Panc1 (cell line): ENCODE results near the gene PROM2.

Experiments used
- POLR2AphosphoS5 ChIP-seq: IDR thresholded peaks from 2 replicates; pipeline ENCODE4 v1.6.1; 2012; ENCODE audit warnings: mild to moderate bottlenecking, low read depth, low read length, moderate library complexity
- TF ChIP-seq, protein P1 (sequence below): fragments of 450-650 bp; IDR thresholded peaks from 2 replicates; pipeline ENCODE4 v1.5.1; 2017; ENCODE audit warnings: mild to moderate bottlenecking
- TF ChIP-seq, protein P2 (sequence below), 2 experiments: IDR thresholded peaks; 2 replicates each; pipeline ENCODE4 v1.6.1; 2011 to 2012; ENCODE audit warnings: low read depth in 2 of 2, control low read depth in 1 of 2, low read length in 1 of 2, mild to moderate bottlenecking in 1 of 2, moderate library complexity in 1 of 2; ENCODE audit not compliant: insufficient read depth in 1 of 2

DNA sequence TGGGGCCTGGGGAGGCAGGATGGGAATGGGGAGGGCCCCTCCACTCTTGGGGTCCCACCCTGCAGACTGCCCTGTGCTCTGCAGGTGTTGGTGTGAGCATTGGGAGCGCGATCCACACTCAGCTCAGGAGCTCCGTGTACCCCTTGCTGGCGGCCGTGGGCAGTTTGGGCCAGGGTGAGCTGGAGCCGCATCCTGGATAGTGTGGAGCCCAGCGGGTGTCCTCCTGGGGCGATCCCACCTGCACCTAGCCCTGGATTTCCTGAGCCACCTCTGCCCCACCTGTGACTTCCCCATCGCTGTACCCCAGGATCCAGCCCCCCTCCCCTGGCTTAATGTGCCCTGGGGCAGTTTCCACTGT is 2.6 kb downstream of the PROM2 start:
- TF ChIP-seq, protein P1, sequence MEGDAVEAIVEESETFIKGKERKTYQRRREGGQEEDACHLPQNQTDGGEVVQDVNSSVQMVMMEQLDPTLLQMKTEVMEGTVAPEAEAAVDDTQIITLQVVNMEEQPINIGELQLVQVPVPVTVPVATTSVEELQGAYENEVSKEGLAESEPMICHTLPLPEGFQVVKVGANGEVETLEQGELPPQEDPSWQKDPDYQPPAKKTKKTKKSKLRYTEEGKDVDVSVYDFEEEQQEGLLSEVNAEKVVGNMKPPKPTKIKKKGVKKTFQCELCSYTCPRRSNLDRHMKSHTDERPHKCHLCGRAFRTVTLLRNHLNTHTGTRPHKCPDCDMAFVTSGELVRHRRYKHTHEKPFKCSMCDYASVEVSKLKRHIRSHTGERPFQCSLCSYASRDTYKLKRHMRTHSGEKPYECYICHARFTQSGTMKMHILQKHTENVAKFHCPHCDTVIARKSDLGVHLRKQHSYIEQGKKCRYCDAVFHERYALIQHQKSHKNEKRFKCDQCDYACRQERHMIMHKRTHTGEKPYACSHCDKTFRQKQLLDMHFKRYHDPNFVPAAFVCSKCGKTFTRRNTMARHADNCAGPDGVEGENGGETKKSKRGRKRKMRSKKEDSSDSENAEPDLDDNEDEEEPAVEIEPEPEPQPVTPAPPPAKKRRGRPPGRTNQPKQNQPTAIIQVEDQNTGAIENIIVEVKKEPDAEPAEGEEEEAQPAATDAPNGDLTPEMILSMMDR, result no peak
- TF ChIP-seq, protein P2, sequence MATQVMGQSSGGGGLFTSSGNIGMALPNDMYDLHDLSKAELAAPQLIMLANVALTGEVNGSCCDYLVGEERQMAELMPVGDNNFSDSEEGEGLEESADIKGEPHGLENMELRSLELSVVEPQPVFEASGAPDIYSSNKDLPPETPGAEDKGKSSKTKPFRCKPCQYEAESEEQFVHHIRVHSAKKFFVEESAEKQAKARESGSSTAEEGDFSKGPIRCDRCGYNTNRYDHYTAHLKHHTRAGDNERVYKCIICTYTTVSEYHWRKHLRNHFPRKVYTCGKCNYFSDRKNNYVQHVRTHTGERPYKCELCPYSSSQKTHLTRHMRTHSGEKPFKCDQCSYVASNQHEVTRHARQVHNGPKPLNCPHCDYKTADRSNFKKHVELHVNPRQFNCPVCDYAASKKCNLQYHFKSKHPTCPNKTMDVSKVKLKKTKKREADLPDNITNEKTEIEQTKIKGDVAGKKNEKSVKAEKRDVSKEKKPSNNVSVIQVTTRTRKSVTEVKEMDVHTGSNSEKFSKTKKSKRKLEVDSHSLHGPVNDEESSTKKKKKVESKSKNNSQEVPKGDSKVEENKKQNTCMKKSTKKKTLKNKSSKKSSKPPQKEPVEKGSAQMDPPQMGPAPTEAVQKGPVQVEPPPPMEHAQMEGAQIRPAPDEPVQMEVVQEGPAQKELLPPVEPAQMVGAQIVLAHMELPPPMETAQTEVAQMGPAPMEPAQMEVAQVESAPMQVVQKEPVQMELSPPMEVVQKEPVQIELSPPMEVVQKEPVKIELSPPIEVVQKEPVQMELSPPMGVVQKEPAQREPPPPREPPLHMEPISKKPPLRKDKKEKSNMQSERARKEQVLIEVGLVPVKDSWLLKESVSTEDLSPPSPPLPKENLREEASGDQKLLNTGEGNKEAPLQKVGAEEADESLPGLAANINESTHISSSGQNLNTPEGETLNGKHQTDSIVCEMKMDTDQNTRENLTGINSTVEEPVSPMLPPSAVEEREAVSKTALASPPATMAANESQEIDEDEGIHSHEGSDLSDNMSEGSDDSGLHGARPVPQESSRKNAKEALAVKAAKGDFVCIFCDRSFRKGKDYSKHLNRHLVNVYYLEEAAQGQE (IDR thresholded peaks at IDR 0.05; ENCODE audit: insufficient read depth in 1 of 2, low read depth in 2 of 2, low read length in 1 of 2), result no peak
- no peak for TF ChIP-seq POLR2AphosphoS5
